ENCODE measurements around the gene ACAA1.

The ACAA1 gene

GRCh38 chr3:38149708-38150107, 12.8 kb upstream of the ACAA1 start:
- H3K9ac ChIP-seq (ENCODE audit: insufficient read length): no peak overlapping the region
- H3K9me3 ChIP-seq (ENCODE audit: low read depth, low read length): no peaks in the 10 kb centered on the region
- no peak overlapping the region for H3K4me3 ChIP-seq
- no peak overlapping the region for H3K27ac ChIP-seq
- H3K36me3 ChIP-seq (ENCODE audit: insufficient read depth, low read length): no peaks in the 10 kb centered on the region
- no peak for DNase-seq (ENCODE audit: low read depth, low spot score)
- no peak for TF ChIP-seq POLR2AphosphoS5 (IDR thresholded peaks at IDR 0.05; ENCODE audit: borderline replicate concordance, low read depth, low read length)
- no peak for TF ChIP-seq EZH2 (IDR thresholded peaks at IDR 0.05)
- no peak for TF ChIP-seq FOXP2 (optimal IDR thresholded peaks at IDR 0.05; ENCODE audit: control extremely low read depth, extremely low read length, insufficient read depth)

GRCh38 chr3:38148311-38148882, 11.5 kb upstream of the ACAA1 start:
- Histone ChIP-seq H3K9ac (ENCODE audit: insufficient read length) (no peak overlapping the region), H3K9me3 (ENCODE audit: low read depth, low read length) (no peaks in the 10 kb centered on the region), H3K4me3 (no peak overlapping the region), H3K36me3 (ENCODE audit: insufficient read depth, low read length) (no peaks in the 10 kb centered on the region), H3K27ac (no peak overlapping the region)
- TF ChIP-seq FOXP2 (optimal IDR thresholded peaks at IDR 0.05; ENCODE audit: control extremely low read depth, extremely low read length, insufficient read depth): no peak
- no peak for TF ChIP-seq EZH2 (IDR thresholded peaks at IDR 0.05)
- TF ChIP-seq POLR2AphosphoS5 (IDR thresholded peaks at IDR 0.05; ENCODE audit: borderline replicate concordance, low read depth, low read length): no peak
- DNase-seq (ENCODE audit: low read depth, low spot score): no peak

GRCh38 chr3:38147421-38147820, 10.5 kb upstream of the ACAA1 start:
- Histone ChIP-seq H3K9me3 (ENCODE audit: low read depth, low read length) (no peaks in the 10 kb centered on the region), H3K9ac (ENCODE audit: insufficient read length) (no peak overlapping the region), H3K27ac (no peak overlapping the region), H3K36me3 (ENCODE audit: insufficient read depth, low read length) (no peaks in the 10 kb centered on the region), H3K4me3 (no peak overlapping the region)
- DNase-seq (ENCODE audit: low read depth, low spot score): no peak
- TF ChIP-seq POLR2AphosphoS5 (IDR thresholded peaks at IDR 0.05; ENCODE audit: borderline replicate concordance, low read depth, low read length) (no peak), FOXP2 (optimal IDR thresholded peaks at IDR 0.05; ENCODE audit: control extremely low read depth, extremely low read length, insufficient read depth) (no peak), EZH2 (IDR thresholded peaks at IDR 0.05) (no peak)

GRCh38 chr3:38146504-38146903, 9.6 kb upstream of the ACAA1 start:
- DNase-seq (ENCODE audit: low read depth, low spot score): no peak
- no peaks in the 10 kb centered on the region for H3K9me3 ChIP-seq (ENCODE audit: low read depth, low read length)
- TF ChIP-seq POLR2AphosphoS5 (IDR thresholded peaks at IDR 0.05; ENCODE audit: borderline replicate concordance, low read depth, low read length) (no peak), EZH2 (IDR thresholded peaks at IDR 0.05) (no peak), FOXP2 (optimal IDR thresholded peaks at IDR 0.05; ENCODE audit: control extremely low read depth, extremely low read length, insufficient read depth) (no peak)

GRCh38 chr3:38143511-38143910, 6.6 kb upstream of the ACAA1 start:
- H3K9me3 ChIP-seq (ENCODE audit: low read depth, low read length): no peaks in the 10 kb centered on the region
- H3K36me3 ChIP-seq (ENCODE audit: insufficient read depth, low read length): no peaks in the 10 kb centered on the region
- no peak overlapping the region for H3K27ac ChIP-seq
- no peak overlapping the region for H3K4me3 ChIP-seq
- no peak overlapping the region for H3K9ac ChIP-seq (ENCODE audit: insufficient read length)
- no peak for DNase-seq (ENCODE audit: low read depth, low spot score)
- TF ChIP-seq FOXP2 (optimal IDR thresholded peaks at IDR 0.05; ENCODE audit: control extremely low read depth, extremely low read length, insufficient read depth) (no peak), POLR2AphosphoS5 (IDR thresholded peaks at IDR 0.05; ENCODE audit: borderline replicate concordance, low read depth, low read length) (no peak), EZH2 (IDR thresholded peaks at IDR 0.05) (no peak)

More at GRCh38 chr3:38146504-38146903, 9.6 kb upstream of the ACAA1 start:
- no peaks in the 10 kb centered on the region for H3K36me3 ChIP-seq (ENCODE audit: insufficient read depth, low read length)
- H3K27ac ChIP-seq: no peak overlapping the region
- no peak overlapping the region for H3K4me3 ChIP-seq
- no peak overlapping the region for H3K9ac ChIP-seq (ENCODE audit: insufficient read length)

- H3K9ac ChIP-seq (ENCODE audit: insufficient read length): no peak overlapping the region
Measured at GRCh38 chr3:38142959-38143358, 6.0 kb upstream of the ACAA1 start.

GRCh38 chr3:38141952-38142273, 5.0 kb upstream of the ACAA1 start:
- H3K4me3 ChIP-seq: no peak overlapping the region
- TF ChIP-seq EZH2 (IDR thresholded peaks at IDR 0.05) (no peak), POLR2AphosphoS5 (IDR thresholded peaks at IDR 0.05; ENCODE audit: borderline replicate concordance, low read depth, low read length) (no peak), FOXP2 (optimal IDR thresholded peaks at IDR 0.05; ENCODE audit: control extremely low read depth, extremely low read length, insufficient read depth) (no peak)
- no peak overlapping the region for H3K9ac ChIP-seq (ENCODE audit: insufficient read length)
- no peak for DNase-seq (ENCODE audit: low read depth, low spot score)
- H3K9me3 ChIP-seq (ENCODE audit: low read depth, low read length): no peaks in the 10 kb centered on the region
- H3K27ac ChIP-seq: no peak overlapping the region
- H3K36me3 ChIP-seq (ENCODE audit: insufficient read depth, low read length): no peaks in the 10 kb centered on the region

More at GRCh38 chr3:38142959-38143358, 6.0 kb upstream of the ACAA1 start:
- no peak for DNase-seq (ENCODE audit: low read depth, low spot score)
- TF ChIP-seq FOXP2 (optimal IDR thresholded peaks at IDR 0.05; ENCODE audit: control extremely low read depth, extremely low read length, insufficient read depth): no peak
- TF ChIP-seq EZH2 (IDR thresholded peaks at IDR 0.05): no peak
- TF ChIP-seq POLR2AphosphoS5 (IDR thresholded peaks at IDR 0.05; ENCODE audit: borderline replicate concordance, low read depth, low read length): no peak
- H3K4me3 ChIP-seq: no peak overlapping the region
- no peak overlapping the region for H3K27ac ChIP-seq
- no peaks in the 10 kb centered on the region for H3K9me3 ChIP-seq (ENCODE audit: low read depth, low read length)
- no peaks in the 10 kb centered on the region for H3K36me3 ChIP-seq (ENCODE audit: insufficient read depth, low read length)

- H3K9ac ChIP-seq (ENCODE audit: insufficient read length): no peak overlapping the region
- no peaks in the 10 kb centered on the region for H3K9me3 ChIP-seq (ENCODE audit: low read depth, low read length)
- no peak for TF ChIP-seq EZH2 (IDR thresholded peaks at IDR 0.05)
- no peak for TF ChIP-seq FOXP2 (optimal IDR thresholded peaks at IDR 0.05; ENCODE audit: control extremely low read depth, extremely low read length, insufficient read depth)
- TF ChIP-seq POLR2AphosphoS5 (IDR thresholded peaks at IDR 0.05; ENCODE audit: borderline replicate concordance, low read depth, low read length): no peak
- no peak for DNase-seq (ENCODE audit: low read depth, low spot score)
- no peak overlapping the region for H3K27ac ChIP-seq
- H3K36me3 ChIP-seq (ENCODE audit: insufficient read depth, low read length): no peaks in the 10 kb centered on the region
- H3K4me3 ChIP-seq: no peak overlapping the region
Measured at GRCh38 chr3:38141173-38141951, 4.4 kb upstream of the ACAA1 start.

Measured in SK-N-MC (cell line).